GM21786 (cell line): Measurements from ENCODE around the gene SLC1A7.

Experiments used
- ATAC-seq: cut with Tn5 transposase; IDR thresholded peaks from one replicate; pipeline ENCODE4 v1.9.1; 2021; ENCODE audit not compliant: unreplicated experiment

The SLC1A7 gene

GRCh38 chr1:53134042-53134485, 8.4 kb downstream of the SLC1A7 start:
- no peak for ATAC-seq

- ATAC-seq = no peak
These were observed 9.0 kb downstream of the SLC1A7 start for GRCh38 chr1:53133261-53134041.

- no peak for ATAC-seq
These were observed 10.3 kb downstream of the SLC1A7 start for GRCh38 chr1:53132176-53132575.

GRCh38 chr1:53131590-53131938, 10.9 kb downstream of the SLC1A7 start:
- no peak for ATAC-seq

- ATAC-seq = no peak
These were observed 11.4 kb downstream of the SLC1A7 start for GRCh38 chr1:53130878-53131589.

- no peak for ATAC-seq
These were observed 11.9 kb downstream of the SLC1A7 start for GRCh38 chr1:53130598-53130877.

- no peak for ATAC-seq
These were observed 12.4 kb downstream of the SLC1A7 start for GRCh38 chr1:53129891-53130597.

- ATAC-seq = no peak
These were observed 14.0 kb downstream of the SLC1A7 start for GRCh38 chr1:53128401-53128800.

- ATAC-seq = no peak
These were observed 14.9 kb downstream of the SLC1A7 start for GRCh38 chr1:53127546-53127945.

GRCh38 chr1:53126495-53126894, 15.9 kb downstream of the SLC1A7 start:
- no peak for ATAC-seq

GRCh38 chr1:53125623-53126360, 16.6 kb downstream of the SLC1A7 start:
- no peak for ATAC-seq

- ATAC-seq = no peak
These were observed 17.3 kb downstream of the SLC1A7 start for GRCh38 chr1:53125122-53125521.

GRCh38 chr1:53123453-53124140, 18.8 kb downstream of the SLC1A7 start:
- ATAC-seq = no peak

- no peak for ATAC-seq
These were observed 19.5 kb downstream of the SLC1A7 start for GRCh38 chr1:53122961-53123413.

GRCh38 chr1:53122201-53122885, 20.1 kb downstream of the SLC1A7 start:
- no peak for ATAC-seq

- no peak for ATAC-seq
These were observed 20.9 kb downstream of the SLC1A7 start for GRCh38 chr1:53121319-53122172.

GRCh38 chr1:53120659-53121058, 21.8 kb downstream of the SLC1A7 start:
- ATAC-seq = no peak

- ATAC-seq = no peak
These were observed 24.6 kb downstream of the SLC1A7 start for GRCh38 chr1:53117836-53118235.

- ATAC-seq = no peak
These were observed 25.4 kb downstream of the SLC1A7 start for GRCh38 chr1:53116933-53117600.
